Measurements from ENCODE around the gene CRMP1.
"Not testable (repeated sequence)": the region's sequence is repeated elsewhere in the genome, so short reads cannot be mapped to it uniquely, and the experiment has no call there.

DNA sequence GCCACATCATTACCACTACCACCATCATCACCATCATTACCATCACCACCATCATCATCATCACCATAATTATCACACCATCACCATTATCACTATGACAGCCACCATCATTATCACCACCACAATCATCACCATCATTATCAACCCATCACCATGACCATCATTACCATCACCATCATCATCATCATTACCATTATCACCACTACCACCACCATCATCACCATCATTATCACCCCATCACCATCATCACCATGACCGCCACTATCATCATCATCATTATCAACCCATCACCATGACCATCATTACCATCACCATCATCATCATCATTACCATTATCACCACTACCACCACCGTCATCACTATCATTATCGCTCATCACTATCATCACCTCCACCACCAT is 36.5 kb downstream of the CRMP1 start:
- TF ChIP-seq, protein P1, sequence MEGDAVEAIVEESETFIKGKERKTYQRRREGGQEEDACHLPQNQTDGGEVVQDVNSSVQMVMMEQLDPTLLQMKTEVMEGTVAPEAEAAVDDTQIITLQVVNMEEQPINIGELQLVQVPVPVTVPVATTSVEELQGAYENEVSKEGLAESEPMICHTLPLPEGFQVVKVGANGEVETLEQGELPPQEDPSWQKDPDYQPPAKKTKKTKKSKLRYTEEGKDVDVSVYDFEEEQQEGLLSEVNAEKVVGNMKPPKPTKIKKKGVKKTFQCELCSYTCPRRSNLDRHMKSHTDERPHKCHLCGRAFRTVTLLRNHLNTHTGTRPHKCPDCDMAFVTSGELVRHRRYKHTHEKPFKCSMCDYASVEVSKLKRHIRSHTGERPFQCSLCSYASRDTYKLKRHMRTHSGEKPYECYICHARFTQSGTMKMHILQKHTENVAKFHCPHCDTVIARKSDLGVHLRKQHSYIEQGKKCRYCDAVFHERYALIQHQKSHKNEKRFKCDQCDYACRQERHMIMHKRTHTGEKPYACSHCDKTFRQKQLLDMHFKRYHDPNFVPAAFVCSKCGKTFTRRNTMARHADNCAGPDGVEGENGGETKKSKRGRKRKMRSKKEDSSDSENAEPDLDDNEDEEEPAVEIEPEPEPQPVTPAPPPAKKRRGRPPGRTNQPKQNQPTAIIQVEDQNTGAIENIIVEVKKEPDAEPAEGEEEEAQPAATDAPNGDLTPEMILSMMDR (IDR thresholded peaks at IDR 0.05; ENCODE audit: insufficient read depth, low read depth, low read length): not testable (repeated sequence)
- not testable (repeated sequence) for TF ChIP-seq EZH2 (IDR thresholded peaks at IDR 0.05; ENCODE audit: insufficient read depth, low read length)
